Measurements from ENCODE around the gene HOXC11.

HOXC11 gene

GRCh38 chr12:53931844-53932581 lies 40.9 kb upstream of the HOXC11 start:
- TF ChIP-seq REST (IDR thresholded peaks at IDR 0.05; ENCODE audit: insufficient replicate concordance, low read depth) = no peak
- no peak for TF ChIP-seq POLR2AphosphoS5 (IDR thresholded peaks at IDR 0.05; ENCODE audit: low read depth)
- no peak for TF ChIP-seq SPI1 (IDR thresholded peaks at IDR 0.05; ENCODE audit: borderline replicate concordance, low read depth)
- TF ChIP-seq GABPA (IDR thresholded peaks at IDR 0.05; ENCODE audit: low read depth) = no peak
- no peak for TF ChIP-seq CTCF (IDR thresholded peaks at IDR 0.05; ENCODE audit: insufficient read depth, low read length)
- no peak for DNase-seq (ENCODE audit: low read depth in 1 of 2, low spot score in 1 of 2)

DNA sequence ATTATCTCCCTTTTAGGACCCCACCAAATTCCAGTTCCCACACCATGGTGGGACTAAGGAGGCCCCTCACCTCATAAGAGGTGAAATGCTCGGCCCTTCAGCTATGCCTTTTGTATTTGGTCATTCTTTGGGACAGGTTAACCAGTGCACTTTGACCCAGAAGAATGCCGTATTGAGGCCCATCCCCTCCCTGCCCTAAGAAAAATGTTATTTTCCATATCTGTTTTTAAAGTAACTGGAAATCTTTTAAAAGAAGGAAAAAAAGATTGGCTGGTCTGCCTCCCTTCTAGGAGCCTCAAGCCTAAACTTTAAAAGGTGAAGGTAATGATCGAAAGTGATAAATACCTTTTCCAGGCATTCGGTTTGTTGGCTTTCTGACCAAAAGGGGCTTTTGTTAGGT lies 40.0 kb upstream of the HOXC11 start:
- no peak overlapping the region for H3K4me3 ChIP-seq (replicated peaks; ENCODE audit: insufficient read depth, low read length)
- peaks cover 92% of the 10 kb centered on the region for H3K27me3 ChIP-seq (ENCODE audit: insufficient read depth, poor library complexity, severe bottlenecking)
- H3K27ac ChIP-seq (replicated peaks) = no peak overlapping the region
- TF ChIP-seq CTCF (IDR thresholded peaks at IDR 0.05; ENCODE audit: insufficient read depth, low read length) = no peak
- TF ChIP-seq POLR2AphosphoS5 (IDR thresholded peaks at IDR 0.05; ENCODE audit: low read depth) = no peak
- no peak for TF ChIP-seq REST (IDR thresholded peaks at IDR 0.05; ENCODE audit: insufficient replicate concordance, low read depth)
- no peak for TF ChIP-seq SPI1 (IDR thresholded peaks at IDR 0.05; ENCODE audit: borderline replicate concordance, low read depth)
- no peak for TF ChIP-seq GABPA (IDR thresholded peaks at IDR 0.05; ENCODE audit: low read depth)
- DNase-seq (ENCODE audit: low read depth in 1 of 2, low spot score in 1 of 2) = no peak

More at GRCh38 chr12:53931844-53932581, 40.9 kb upstream of the HOXC11 start:
- Histone ChIP-seq H3K27me3 (ENCODE audit: insufficient read depth, poor library complexity, severe bottlenecking) (peaks cover 91% of the 10 kb centered on the region), H3K27ac (replicated peaks) (no peak overlapping the region), H3K4me3 (replicated peaks; ENCODE audit: insufficient read depth, low read length) (no peak overlapping the region)

- no peak overlapping the region for H3K4me3 ChIP-seq (replicated peaks; ENCODE audit: insufficient read depth, low read length)
- TF ChIP-seq REST (IDR thresholded peaks at IDR 0.05; ENCODE audit: insufficient replicate concordance, low read depth) (no peak), CTCF (IDR thresholded peaks at IDR 0.05; ENCODE audit: insufficient read depth, low read length) (no peak), SPI1 (IDR thresholded peaks at IDR 0.05; ENCODE audit: borderline replicate concordance, low read depth) (no peak), GABPA (IDR thresholded peaks at IDR 0.05; ENCODE audit: low read depth) (no peak), POLR2AphosphoS5 (IDR thresholded peaks at IDR 0.05; ENCODE audit: low read depth) (no peak)
- H3K27me3 ChIP-seq (ENCODE audit: insufficient read depth, poor library complexity, severe bottlenecking) = peaks cover 88% of the 10 kb centered on the region
- no peak for DNase-seq (ENCODE audit: low read depth in 1 of 2, low spot score in 1 of 2)
- H3K27ac ChIP-seq (replicated peaks) = no peak overlapping the region
Measured at GRCh38 chr12:53935383-53936341, 37.3 kb upstream of the HOXC11 start.
